MCF 10A (cell line): ENCODE measurements around the gene DGKD. TPM values are rescaled to one million over a fixed set of nuclear protein-coding genes. Genes with fewer than 3 reads are reported as not detected.

Experiments used
- BruUV-seq: library from RNA; stranded (reverse); fragments of 400-500 nt; replicated peaks from 2 replicates; lab custom pipeline; 2021; lab: Mats Ljungman, UMichigan
- CTCF ChIA-PET: fragments of 300-600 bp; sonication (Branson Sonifier 250); formaldehyde crosslinking; extraction: SDS; loops from one replicate; lab custom pipeline; 2021; ENCODE audit warnings: antibody characterized with exemption, inconsistent platforms; lab: Yijun Ruan, JAX
- POLR2A ChIA-PET: fragments of 300-600, 350-650 bp; sonication (Branson Sonifier 250); formaldehyde crosslinking; extraction: SDS; loops from one replicate; lab custom pipeline; 2020; ENCODE audit warnings: antibody characterized with exemption, inconsistent platforms; lab: Yijun Ruan, JAX
- DNase-seq: peaks from one replicate; pipeline ENCODE4 v3.0.0-alpha.2; 2018; ENCODE audit not compliant: unreplicated experiment
- H3K27ac Mint-ChIP-seq: one replicate; pipeline ENCODE4 v1.8.0; 2022; ENCODE audit warnings: mild to moderate bottlenecking, low read depth, mixed read lengths; ENCODE audit not compliant: unreplicated experiment
- H3K27me3 Mint-ChIP-seq: one replicate; pipeline ENCODE4 v1.8.0; 2022; ENCODE audit warnings: mixed read lengths; ENCODE audit not compliant: insufficient read depth, unreplicated experiment
- H3K36me3 Mint-ChIP-seq: one replicate; pipeline ENCODE4 v1.8.0; 2022; ENCODE audit warnings: mild to moderate bottlenecking, moderate library complexity, mixed read lengths; ENCODE audit not compliant: insufficient read depth, unreplicated experiment
- H3K4me1 Mint-ChIP-seq: one replicate; pipeline ENCODE4 v1.8.0; 2022; ENCODE audit warnings: mixed read lengths; ENCODE audit not compliant: insufficient read depth, unreplicated experiment
- H3K4me3 Mint-ChIP-seq: one replicate; pipeline ENCODE4 v1.8.0; 2022; ENCODE audit warnings: mild to moderate bottlenecking, moderate library complexity, mixed read lengths; ENCODE audit not compliant: unreplicated experiment
- H3K9me3 Mint-ChIP-seq: one replicate; pipeline ENCODE4 v1.8.0; 2022; ENCODE audit warnings: mixed read lengths; ENCODE audit not compliant: unreplicated experiment
- CTCF ChIP-seq: fragments of 200-600 bp; IDR thresholded peaks from one replicate; pipeline ENCODE4 v1.8.0; 2022; ENCODE audit warnings: antibody characterized with exemption, mild to moderate bottlenecking; ENCODE audit not compliant: unreplicated experiment
- intact Hi-C: fragments of 100-400 bp; cut with micrococcal nuclease; formaldehyde crosslinking; loops from 2 replicates; pipeline ENCODE4 v1.14.1; 2022
- total RNA-seq: library from RNA; stranded (reverse); gene quantifications from 2 replicates; pipeline ENCODE4 v1.2.3, GENCODE V29; 2022

The DGKD gene
- total RNA-seq, 1 experiment from 2014 or later: 59.1 TPM

- no peak for TF ChIP-seq CTCF
- no peak for DNase-seq
- POLR2A ChIA-PET: no interaction called here
- H3K36me3 Mint-ChIP-seq: peaks cover 18% of the 10 kb centered on the region
- H3K4me3 Mint-ChIP-seq: no peak overlapping the region
- no peaks in the 10 kb centered on the region for H3K27me3 Mint-ChIP-seq
- no TSS peak for BruUV-seq
- no peak overlapping the region for H3K27ac Mint-ChIP-seq
- H3K9me3 Mint-ChIP-seq: no peaks in the 10 kb centered on the region
- H3K4me1 Mint-ChIP-seq: peaks cover 28% of the 10 kb centered on the region
- CTCF ChIA-PET: interaction anchor here (0.5 kb wide), 1 partner anchor 19 kb away, joined by 3 read pairs; no protein-coding TSS in a partner anchor
- intact Hi-C loops: no loop called here
These were observed 4.7 kb downstream of the DGKD start for GRCh38 chr2:233358947-233359346.

- intact Hi-C loops: no loop called here
- no TSS peak for BruUV-seq
- DNase-seq: no peak
- Mint-ChIP-seq H3K27ac (no peak overlapping the region), H3K4me1 (peaks cover 27% of the 10 kb centered on the region), H3K9me3 (no peaks in the 10 kb centered on the region), H3K27me3 (no peaks in the 10 kb centered on the region), H3K36me3 (peaks cover 24% of the 10 kb centered on the region), H3K4me3 (no peak overlapping the region)
- no peak for TF ChIP-seq CTCF
- CTCF ChIA-PET: interaction anchor here (1.2 kb wide), 1 partner anchor 9 kb away, joined by 7 read pairs; no protein-coding TSS in a partner anchor
- POLR2A ChIA-PET: interaction anchor here (1.0 kb wide), 1 partner anchor 23 kb away, joined by 3 read pairs; no protein-coding TSS in a partner anchor
These were observed 5.5 kb downstream of the DGKD start for GRCh38 chr2:233359823-233360222.

- intact Hi-C loops: no loop called here
- ChIA-PET POLR2A (interaction anchor here (1.0 kb wide), 1 partner anchor 23 kb away, joined by 3 read pairs; no protein-coding TSS in a partner anchor), CTCF (interaction anchor here (1.2 kb wide), 1 partner anchor 9 kb away, joined by 7 read pairs; no protein-coding TSS in a partner anchor)
- Mint-ChIP-seq H3K4me3 (no peak overlapping the region), H3K27ac (no peak overlapping the region), H3K27me3 (no peaks in the 10 kb centered on the region), H3K9me3 (no peaks in the 10 kb centered on the region), H3K36me3 (peaks cover 18% of the 10 kb centered on the region), H3K4me1 (peaks cover 20% of the 10 kb centered on the region)
- BruUV-seq: no TSS peak
- TF ChIP-seq CTCF: no peak
- no peak for DNase-seq
These were observed 6.5 kb downstream of the DGKD start for GRCh38 chr2:233360771-233361176.

GRCh38 chr2:233361297-233361696 is 7.0 kb downstream of the DGKD start:
- Mint-ChIP-seq H3K27ac (no peak overlapping the region), H3K9me3 (no peaks in the 10 kb centered on the region), H3K36me3 (peaks cover 18% of the 10 kb centered on the region), H3K4me1 (peaks cover 14% of the 10 kb centered on the region), H3K4me3 (no peak overlapping the region), H3K27me3 (no peaks in the 10 kb centered on the region)
- POLR2A ChIA-PET: no interaction called here
- intact Hi-C loops: no loop called here
- DNase-seq: no peak
- CTCF ChIA-PET: no interaction called here
- no peak for TF ChIP-seq CTCF
- no TSS peak for BruUV-seq
